ENCODE data around the gene DNAH9.

The DNAH9 gene

GRCh38 chr17:11736613-11737312 lies 138.5 kb downstream of the DNAH9 start:
- TF ChIP-seq POLR2AphosphoS5 (IDR thresholded peaks at IDR 0.05; ENCODE audit: low read depth, low read length) = no peak
- TF ChIP-seq TAF1 (IDR thresholded peaks at IDR 0.05; ENCODE audit: borderline replicate concordance, low read depth, low read length) = no peak
- no peak for TF ChIP-seq POLR2A (IDR thresholded peaks at IDR 0.05; ENCODE audit: low read depth, low read length)
- no peak for DNase-seq (ENCODE audit: insufficient read length)
- FAIRE-seq = no peak

- DNase-seq (ENCODE audit: insufficient read length) = no peak
- FAIRE-seq = no peak
- TF ChIP-seq TAF1 (IDR thresholded peaks at IDR 0.05; ENCODE audit: borderline replicate concordance, low read depth, low read length) (no peak), POLR2A (IDR thresholded peaks at IDR 0.05; ENCODE audit: low read depth, low read length) (no peak), POLR2AphosphoS5 (IDR thresholded peaks at IDR 0.05; ENCODE audit: low read depth, low read length) (no peak)
Observed at GRCh38 chr17:11737313-11737679, 139.0 kb downstream of the DNAH9 start.

- DNase-seq (ENCODE audit: insufficient read length) (no peak), FAIRE-seq (no peak)
- TF ChIP-seq POLR2A (IDR thresholded peaks at IDR 0.05; ENCODE audit: low read depth, low read length) = no peak
- TF ChIP-seq TAF1 (IDR thresholded peaks at IDR 0.05; ENCODE audit: borderline replicate concordance, low read depth, low read length) = no peak
- no peak for TF ChIP-seq POLR2AphosphoS5 (IDR thresholded peaks at IDR 0.05; ENCODE audit: low read depth, low read length)
Observed at GRCh38 chr17:11738151-11738550, 139.9 kb downstream of the DNAH9 start.

GRCh38 chr17:11739351-11739750 lies 141.1 kb downstream of the DNAH9 start:
- no peak for DNase-seq (ENCODE audit: insufficient read length)

GRCh38 chr17:11739848-11740247 lies 141.6 kb downstream of the DNAH9 start:
- DNase-seq (ENCODE audit: insufficient read length) (no peak), FAIRE-seq (no peak)
- TF ChIP-seq TAF1 (IDR thresholded peaks at IDR 0.05; ENCODE audit: borderline replicate concordance, low read depth, low read length) (no peak), POLR2A (IDR thresholded peaks at IDR 0.05; ENCODE audit: low read depth, low read length) (no peak), POLR2AphosphoS5 (IDR thresholded peaks at IDR 0.05; ENCODE audit: low read depth, low read length) (no peak)

More at GRCh38 chr17:11739351-11739750, 141.1 kb downstream of the DNAH9 start:
- TF ChIP-seq POLR2A (IDR thresholded peaks at IDR 0.05; ENCODE audit: low read depth, low read length) = no peak
- TF ChIP-seq POLR2AphosphoS5 (IDR thresholded peaks at IDR 0.05; ENCODE audit: low read depth, low read length) = no peak
- no peak for TF ChIP-seq TAF1 (IDR thresholded peaks at IDR 0.05; ENCODE audit: borderline replicate concordance, low read depth, low read length)
- FAIRE-seq = no peak

GRCh38 chr17:11742886-11743285 lies 144.6 kb downstream of the DNAH9 start:
- FAIRE-seq = no peak
- no peak for DNase-seq (ENCODE audit: insufficient read length)
- TF ChIP-seq POLR2AphosphoS5 (IDR thresholded peaks at IDR 0.05; ENCODE audit: low read depth, low read length) = no peak
- no peak for TF ChIP-seq TAF1 (IDR thresholded peaks at IDR 0.05; ENCODE audit: borderline replicate concordance, low read depth, low read length)
- TF ChIP-seq POLR2A (IDR thresholded peaks at IDR 0.05; ENCODE audit: low read depth, low read length) = no peak

GRCh38 chr17:11744696-11745095 lies 146.4 kb downstream of the DNAH9 start:
- DNase-seq (ENCODE audit: insufficient read length) (no peak), FAIRE-seq (no peak)
- TF ChIP-seq TAF1 (IDR thresholded peaks at IDR 0.05; ENCODE audit: borderline replicate concordance, low read depth, low read length) = no peak

GRCh38 chr17:11747441-11747840 lies 149.2 kb downstream of the DNAH9 start:
- TF ChIP-seq POLR2A (IDR thresholded peaks at IDR 0.05; ENCODE audit: low read depth, low read length) (no peak), POLR2AphosphoS5 (IDR thresholded peaks at IDR 0.05; ENCODE audit: low read depth, low read length) (no peak), TAF1 (IDR thresholded peaks at IDR 0.05; ENCODE audit: borderline replicate concordance, low read depth, low read length) (no peak)
- no peak for FAIRE-seq
- DNase-seq (ENCODE audit: insufficient read length) = no peak

- FAIRE-seq = no peak
- DNase-seq (ENCODE audit: insufficient read length) = no peak
- TF ChIP-seq POLR2AphosphoS5 (IDR thresholded peaks at IDR 0.05; ENCODE audit: low read depth, low read length) (no peak), TAF1 (IDR thresholded peaks at IDR 0.05; ENCODE audit: borderline replicate concordance, low read depth, low read length) (no peak), POLR2A (IDR thresholded peaks at IDR 0.05; ENCODE audit: low read depth, low read length) (no peak)
Observed at GRCh38 chr17:11757815-11758214, 159.5 kb downstream of the DNAH9 start.

- no peak for FAIRE-seq
- TF ChIP-seq TAF1 (IDR thresholded peaks at IDR 0.05; ENCODE audit: borderline replicate concordance, low read depth, low read length) = no peak
- no peak for TF ChIP-seq POLR2AphosphoS5 (IDR thresholded peaks at IDR 0.05; ENCODE audit: low read depth, low read length)
- no peak for TF ChIP-seq POLR2A (IDR thresholded peaks at IDR 0.05; ENCODE audit: low read depth, low read length)
Observed at GRCh38 chr17:11768106-11768505, 169.8 kb downstream of the DNAH9 start.

GRCh38 chr17:11768981-11769380 lies 170.7 kb downstream of the DNAH9 start:
- FAIRE-seq (no peak), DNase-seq (ENCODE audit: insufficient read length) (no peak)
- no peak for TF ChIP-seq TAF1 (IDR thresholded peaks at IDR 0.05; ENCODE audit: borderline replicate concordance, low read depth, low read length)

More at GRCh38 chr17:11768106-11768505, 169.8 kb downstream of the DNAH9 start:
- no peak for DNase-seq (ENCODE audit: insufficient read length)

- TF ChIP-seq TAF1 (IDR thresholded peaks at IDR 0.05; ENCODE audit: borderline replicate concordance, low read depth, low read length) = no peak
- no peak for TF ChIP-seq POLR2A (IDR thresholded peaks at IDR 0.05; ENCODE audit: low read depth, low read length)
- TF ChIP-seq POLR2AphosphoS5 (IDR thresholded peaks at IDR 0.05; ENCODE audit: low read depth, low read length) = no peak
- DNase-seq (ENCODE audit: insufficient read length) (no peak), FAIRE-seq (no peak)
Observed at GRCh38 chr17:11772031-11772430, 173.8 kb downstream of the DNAH9 start.
